IPS DF 19.7 (cell line): ENCODE measurements around the gene WFDC10A.
"Not testable (repeated sequence)": the region's sequence is repeated elsewhere in the genome, so short reads cannot be mapped to it uniquely, and the experiment has no call there.

Experiments used
- DNase-seq: peaks from one replicate; pipeline ENCODE4 v3.0.0-alpha.2; 2013; ENCODE audit warnings: low read depth, low spot score

The WFDC10A gene

DNA sequence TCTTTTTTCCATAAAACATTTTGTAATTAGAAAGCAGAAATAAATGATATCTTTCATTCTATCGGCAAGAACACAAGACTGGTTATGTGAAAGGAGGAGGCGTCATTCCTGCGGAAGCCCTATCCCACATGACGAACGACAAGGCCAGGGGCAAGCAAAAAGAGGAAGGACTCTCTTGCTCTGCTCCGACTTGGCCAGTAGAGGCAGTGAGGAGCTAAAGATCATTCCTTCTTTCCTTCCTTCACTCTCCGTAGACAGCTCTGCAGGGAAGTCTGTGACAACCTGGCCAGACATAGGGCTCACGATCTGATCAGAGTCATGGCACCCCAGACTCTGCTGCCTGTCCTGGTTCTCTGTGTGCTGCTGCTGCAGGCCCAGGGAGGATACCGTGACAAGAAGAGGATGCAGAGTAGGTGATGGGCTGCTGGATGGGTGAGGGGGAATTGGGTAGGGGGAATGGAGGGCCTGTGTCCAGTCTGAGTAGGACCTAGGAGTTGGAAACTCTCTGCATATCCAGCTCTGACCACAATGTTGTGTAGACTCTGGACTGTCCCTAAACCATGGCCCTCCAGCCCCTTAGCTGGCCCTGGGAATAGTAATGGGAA is at the start of gene WFDC10A:
TSS of gene WFDC10A (plus strand) at position 244 of the 605 bp plus-strand sequence. CDS start at position 319, 75 bp downstream.
- peak; percentile 84 for DNase-seq

DNA sequence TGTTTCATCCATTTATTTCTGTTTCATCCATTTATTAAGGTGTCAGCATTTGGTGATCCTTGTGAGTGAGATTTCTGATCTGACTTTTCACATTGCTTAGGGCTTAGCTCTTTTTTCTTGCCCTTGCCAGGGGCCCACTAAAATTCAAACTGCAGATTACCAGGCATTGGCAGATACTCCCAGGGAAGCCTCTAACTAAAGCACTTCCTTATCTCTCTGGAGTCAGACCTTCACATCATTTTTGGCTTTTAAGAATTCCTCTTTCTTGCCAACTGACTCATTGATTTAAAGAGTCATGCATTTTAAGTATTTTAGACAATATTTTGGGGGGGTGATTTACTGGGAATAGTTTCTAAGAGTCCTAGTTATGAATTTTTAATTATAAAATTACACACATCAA is 47.8 kb upstream of the WFDC10A start:
- DNase-seq = no peak

DNA sequence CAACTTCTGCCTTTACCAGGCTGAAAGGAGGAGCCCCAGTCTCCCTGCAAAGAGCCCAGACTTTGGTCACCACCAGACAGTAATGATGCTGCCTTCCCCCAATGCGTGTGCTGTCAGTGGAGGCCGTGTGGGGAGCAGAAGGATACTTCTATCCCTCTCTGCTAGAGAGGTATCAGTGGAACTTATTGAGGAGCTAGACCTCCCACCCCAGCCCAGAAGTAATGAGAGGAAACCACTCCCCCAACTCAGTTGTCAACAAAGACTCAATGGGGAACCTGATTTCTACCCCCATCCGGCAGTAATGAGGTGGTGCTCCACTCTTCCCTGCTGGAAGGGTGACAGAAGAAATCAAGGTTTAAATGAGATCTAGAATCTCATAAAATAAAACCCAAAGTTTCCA is 46.0 kb upstream of the WFDC10A start:
- DNase-seq = no peak

DNA sequence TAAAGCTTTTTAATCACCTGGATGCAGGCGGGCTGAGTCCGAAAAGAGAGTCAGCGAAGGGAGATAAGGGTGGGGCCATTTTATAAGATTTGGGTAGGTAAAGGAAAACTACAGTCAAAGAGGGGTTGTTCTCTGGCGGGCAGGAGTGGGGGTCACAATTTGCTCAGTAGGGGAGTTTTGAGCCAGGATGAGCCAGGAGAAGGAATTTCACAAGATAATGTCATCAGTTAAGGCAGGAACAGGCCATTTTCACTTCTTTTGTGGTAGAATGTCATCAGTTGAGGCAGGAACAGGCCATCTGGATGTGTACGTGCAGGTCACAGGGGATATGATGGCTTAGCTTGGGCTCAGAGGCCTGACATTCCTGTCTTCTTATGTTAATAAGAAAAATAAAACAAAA is 45.2 kb upstream of the WFDC10A start:
- DNase-seq = not testable (repeated sequence)

DNA sequence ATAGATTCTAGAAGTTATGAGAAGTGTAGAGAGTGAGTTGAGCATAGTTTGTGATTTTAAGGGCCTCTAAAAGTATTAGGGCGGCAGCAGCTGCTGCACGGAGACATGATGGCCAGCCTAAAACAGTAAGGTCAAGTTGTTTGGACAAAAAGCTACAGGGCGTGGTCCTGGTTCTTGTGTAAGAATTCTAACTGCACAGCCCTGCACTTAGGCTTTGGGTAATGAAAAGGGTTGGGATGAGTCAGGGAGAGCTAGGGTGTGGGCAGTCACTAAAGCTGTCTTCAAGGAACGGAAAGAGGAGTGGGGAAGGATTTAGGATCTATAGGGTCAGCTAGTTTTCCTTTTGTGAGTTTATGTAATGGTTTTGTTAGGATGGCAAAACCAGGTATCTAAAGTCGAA is 43.6 kb upstream of the WFDC10A start:
- DNase-seq = not testable (repeated sequence)

DNA sequence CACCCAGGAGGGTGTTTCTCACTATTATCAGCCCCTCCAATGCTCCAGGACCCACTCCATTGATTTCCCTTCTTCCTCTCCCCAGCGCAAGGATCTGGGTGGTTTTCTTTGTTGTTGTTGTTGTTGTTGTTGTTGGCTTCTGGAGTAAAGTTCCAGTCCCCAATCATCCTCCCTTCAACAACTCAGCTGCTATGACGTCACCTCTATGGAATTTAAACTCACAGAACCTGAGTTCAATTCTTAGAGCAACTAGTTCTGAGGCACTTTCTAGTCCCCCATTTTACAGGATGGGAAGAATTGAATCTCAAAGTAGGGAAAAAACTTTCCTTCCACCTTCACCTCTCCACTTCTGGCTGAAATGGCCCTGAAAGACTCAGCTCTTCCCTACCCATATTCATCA is 40.7 kb upstream of the WFDC10A start:
- no peak for DNase-seq

DNA sequence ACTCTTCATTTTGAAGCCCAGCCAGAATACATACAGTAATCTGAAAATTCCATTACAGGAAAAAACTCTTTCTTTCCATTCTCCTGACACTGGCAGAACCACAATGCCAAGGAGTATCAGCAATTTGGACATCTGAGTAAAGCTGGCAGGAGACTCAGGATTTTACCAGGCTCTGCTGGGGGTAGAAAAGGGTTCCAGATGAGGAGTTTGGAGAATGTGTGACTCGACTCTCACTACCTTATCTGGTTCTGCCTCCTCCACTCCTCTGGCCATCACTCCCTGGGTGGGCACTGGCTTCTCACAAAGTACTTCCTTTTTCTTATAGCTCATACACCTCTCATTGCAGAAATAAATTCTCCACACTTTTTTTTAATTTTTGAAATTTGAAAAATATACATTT is 39.8 kb upstream of the WFDC10A start:
- DNase-seq = no peak

DNA sequence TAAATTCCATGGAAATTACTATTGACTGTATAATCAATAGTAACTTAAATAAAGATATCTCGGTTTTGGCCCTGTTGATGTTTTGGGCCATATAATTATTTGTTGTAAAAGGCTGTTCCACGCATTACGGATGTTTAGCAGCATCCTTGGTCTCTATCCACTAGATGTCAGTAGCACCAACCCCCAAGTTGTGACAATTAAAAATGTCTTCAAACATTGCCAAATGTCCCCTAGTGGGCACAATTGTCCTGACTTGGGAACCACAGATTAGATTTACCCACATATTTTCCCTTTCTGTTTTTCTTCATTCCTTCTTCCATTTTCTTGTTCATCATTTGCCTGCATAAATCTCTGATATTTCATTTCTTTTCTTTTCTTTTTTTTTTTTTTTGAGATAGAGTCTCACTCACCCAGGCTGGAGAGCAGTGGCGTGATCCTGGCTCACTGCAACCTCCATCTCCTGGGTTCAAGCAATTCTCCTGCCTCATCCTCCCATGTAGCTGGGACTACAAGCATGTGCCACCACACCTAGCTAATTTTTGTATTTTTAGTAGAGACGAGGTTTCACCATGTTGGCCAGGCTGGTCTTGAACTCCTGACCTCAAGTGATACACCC is 36.9 kb upstream of the WFDC10A start:
- peak; percentile 52 for DNase-seq

DNA sequence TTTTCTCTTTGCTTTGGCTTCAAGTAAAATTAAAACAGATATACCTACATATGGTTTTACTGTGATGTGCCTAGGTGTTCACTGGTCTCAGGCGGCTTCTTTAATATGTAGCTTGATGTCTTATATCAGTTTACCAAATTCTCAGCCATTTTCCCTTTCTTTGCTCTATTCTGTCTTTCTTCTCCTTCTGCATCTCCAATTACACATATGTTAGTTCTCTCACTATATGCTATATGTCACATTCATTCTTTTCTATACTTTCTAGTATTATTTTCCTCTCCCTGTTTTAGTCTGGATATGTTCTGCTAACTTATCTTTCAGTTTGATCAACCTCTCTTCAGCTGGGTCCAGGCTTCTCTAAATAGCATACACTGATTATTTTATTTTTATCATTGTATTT is 36.0 kb upstream of the WFDC10A start:
- DNase-seq = no peak

DNA sequence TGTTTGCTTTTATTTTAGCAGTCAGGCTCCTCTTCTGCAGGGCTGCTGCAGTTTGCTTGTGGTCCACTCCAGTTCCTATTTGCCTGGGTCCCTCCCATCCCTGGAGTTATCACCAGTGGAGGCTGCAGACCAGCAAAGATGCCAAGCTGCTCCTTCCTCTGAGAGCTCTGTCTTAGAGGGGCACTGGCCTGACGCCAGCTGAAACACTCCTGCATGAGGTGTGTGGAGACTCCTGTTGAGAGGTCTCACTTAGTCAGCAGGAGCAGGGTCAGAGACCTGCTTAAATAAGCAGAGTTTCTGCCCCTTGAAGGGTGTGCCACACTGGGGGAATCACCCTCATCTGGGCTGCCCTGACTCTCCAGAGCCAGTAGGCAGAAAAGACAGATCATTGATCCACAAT is 34.3 kb upstream of the WFDC10A start:
- DNase-seq = no peak

DNA sequence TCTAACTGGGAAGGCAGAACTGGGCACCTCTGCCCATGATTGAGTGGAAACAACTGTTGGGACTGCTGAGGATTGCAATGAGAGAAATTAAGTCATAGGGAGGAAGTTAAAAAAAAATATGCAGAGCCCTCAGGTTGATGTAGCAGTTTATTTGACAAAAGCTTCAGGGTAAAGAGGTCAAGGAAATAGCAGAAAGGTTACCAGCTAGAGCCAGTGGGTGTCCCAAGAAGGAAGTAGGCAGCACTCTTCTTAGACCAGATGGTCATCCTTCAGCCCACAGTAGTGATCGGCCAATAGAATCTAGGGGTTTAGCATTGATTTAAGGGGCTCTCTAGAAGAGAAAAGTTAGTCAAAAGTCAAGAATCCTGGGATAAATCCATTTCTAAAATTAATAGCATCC is 21.7 kb upstream of the WFDC10A start:
- no peak for DNase-seq

DNA sequence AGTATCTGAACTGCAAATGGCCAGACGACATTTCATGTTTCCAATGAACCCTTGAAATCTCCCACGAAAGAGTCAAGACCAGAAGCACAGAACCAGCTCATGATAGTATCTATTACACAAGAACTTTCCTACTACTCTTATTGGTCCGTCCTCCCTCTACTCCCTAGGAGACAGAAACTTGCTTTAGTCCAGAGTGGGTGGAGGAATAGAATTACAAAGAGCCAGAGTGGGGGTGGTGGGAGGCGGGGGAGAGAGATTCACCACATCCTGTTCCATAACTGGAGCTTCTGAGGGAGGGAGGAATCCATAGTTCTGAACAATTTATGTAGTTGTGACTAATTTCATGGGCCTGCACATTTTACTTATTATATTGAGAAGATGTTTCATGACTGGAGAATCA is 18.5 kb upstream of the WFDC10A start:
- DNase-seq = no peak

DNA sequence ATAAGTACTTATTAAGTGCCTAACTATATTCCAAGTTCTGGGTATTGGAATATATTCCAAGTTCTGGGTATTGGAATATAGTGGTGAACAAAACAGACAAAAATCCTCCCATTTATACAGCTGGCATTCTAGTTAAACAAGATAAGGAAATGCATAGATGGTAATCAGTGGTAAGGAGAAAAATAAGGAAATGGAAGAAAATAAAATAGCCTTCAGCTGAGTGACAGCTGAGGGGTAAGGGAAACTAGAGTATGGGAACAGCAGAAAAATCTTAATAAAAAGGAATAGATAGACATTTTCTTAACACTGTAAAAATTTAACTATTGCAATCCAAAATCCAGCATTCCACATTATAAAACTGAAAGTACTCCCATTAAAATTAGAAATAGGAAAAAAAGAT is 17.2 kb upstream of the WFDC10A start:
- no peak for DNase-seq

DNA sequence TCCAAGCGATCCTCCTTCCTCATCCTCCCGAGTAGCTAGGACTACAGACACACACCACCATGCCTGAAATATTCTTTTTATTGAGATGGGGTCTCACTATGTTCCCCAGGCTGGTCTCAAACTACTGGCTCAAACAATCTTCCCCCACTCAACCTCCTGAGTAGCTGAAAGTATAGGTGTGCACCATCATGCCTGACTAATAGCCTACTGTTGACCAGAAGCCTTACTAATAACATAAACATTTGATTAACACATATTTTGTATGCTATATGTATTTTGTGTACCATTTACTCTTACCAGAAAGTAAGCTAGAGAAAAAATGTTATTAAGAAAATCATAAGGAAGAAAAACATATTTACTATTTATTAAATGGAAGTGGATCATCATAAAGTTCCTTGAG is 11.9 kb upstream of the WFDC10A start:
- DNase-seq = no peak

DNA sequence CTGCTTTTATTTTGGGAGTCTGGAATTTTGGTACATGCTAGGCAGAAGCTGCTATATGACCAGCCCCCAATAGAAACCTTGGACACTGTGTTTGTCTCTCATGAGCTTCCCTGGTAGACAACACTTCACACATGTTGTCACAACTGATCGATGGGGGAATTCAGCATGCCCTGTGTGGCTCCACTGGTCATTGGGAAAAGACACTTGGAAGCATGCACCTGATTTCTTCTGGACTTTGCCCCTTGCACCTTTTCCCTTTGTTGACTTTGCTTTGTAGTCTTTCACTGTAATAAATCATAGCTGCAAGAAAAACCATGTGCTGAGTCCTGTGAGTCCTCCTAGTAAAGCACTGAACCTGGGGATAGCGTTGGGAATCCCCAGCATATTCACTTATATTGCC is 7.9 kb upstream of the WFDC10A start:
- DNase-seq = no peak

DNA sequence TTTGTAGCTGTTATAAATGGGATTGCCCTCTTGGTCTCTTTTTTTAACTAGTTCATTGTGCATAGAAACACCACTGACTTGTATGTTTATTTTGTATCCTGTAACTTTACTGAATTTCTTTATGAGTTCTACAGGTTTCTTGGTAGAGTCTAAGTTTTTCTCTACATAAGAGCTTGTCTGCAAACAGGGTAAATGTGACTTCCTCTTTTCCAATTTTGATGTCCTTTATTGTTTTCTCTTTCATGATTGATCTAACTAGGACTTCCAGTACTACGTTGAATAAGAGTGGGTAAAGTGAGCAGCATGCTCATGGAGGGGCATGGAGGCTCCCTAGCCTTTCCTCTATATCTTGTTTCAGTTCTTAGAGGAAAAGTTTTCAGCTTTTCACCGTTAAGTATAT is 3.0 kb upstream of the WFDC10A start:
- no peak for DNase-seq

DNA sequence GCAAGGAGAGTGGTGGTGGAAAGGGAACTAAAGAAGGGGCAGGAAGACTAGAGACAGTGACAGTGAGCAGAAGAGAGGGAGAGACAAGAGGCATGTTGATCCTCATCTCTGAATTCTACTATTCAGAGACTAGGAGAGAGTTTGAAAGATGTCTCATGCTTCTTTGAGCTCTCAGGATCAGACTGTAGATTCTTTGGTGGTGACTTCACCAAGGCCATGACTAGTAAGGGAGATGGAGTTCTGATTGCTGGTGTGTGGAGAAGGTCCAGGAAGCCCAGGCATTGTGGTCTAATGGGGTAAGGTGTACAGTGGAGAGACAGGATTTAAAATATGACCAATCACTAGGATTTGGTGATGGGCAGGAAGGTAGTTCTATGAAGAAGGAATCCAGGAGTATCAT is 832 bp downstream of the WFDC10A start:
- DNase-seq = no peak

DNA sequence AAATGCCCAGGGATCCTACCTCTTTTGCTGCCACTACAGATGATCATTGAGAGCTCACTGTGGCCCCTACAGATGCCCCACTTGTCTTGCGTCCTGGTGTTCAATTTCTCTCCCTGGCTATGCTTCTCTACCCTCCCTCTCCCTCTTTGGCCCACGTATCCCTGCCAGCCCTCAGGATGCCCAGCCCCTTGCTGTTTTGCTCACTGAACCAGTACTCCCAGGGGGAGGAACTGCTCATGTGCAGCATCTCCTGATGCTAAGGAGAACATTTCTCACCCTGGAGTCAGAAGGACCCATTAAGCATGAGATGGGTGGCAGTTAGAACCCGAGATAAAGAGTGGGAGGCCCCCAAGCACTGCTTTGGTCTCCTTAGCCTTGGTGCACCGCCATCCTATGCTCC is 1.6 kb downstream of the WFDC10A start, which contains the start of gene WFDC9:
TSS of gene WFDC9 (minus strand) at position 101 of the 400 bp plus-strand sequence. CDS start 21,103 bp downstream, outside the sequence.
- DNase-seq = no peak

DNA sequence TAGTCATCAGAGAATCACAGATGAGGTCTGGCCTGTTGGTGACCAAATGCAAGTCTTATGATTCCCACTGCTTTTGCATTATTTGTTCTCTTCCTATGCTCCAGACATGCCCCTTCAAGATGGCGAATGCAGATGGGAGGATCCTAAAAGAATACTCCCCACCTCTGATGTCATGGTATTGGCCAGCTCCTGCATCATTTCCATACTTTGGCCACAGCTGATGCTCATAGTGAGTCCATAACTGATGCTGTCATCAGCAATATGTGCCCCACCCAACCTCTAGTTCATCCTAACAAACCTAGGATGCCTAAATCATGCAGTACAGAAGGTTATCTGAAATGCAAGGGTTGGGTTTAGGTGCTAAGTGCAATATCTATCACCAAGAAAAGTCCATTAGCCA is 7.0 kb downstream of the WFDC10A start:
- DNase-seq = no peak

DNA sequence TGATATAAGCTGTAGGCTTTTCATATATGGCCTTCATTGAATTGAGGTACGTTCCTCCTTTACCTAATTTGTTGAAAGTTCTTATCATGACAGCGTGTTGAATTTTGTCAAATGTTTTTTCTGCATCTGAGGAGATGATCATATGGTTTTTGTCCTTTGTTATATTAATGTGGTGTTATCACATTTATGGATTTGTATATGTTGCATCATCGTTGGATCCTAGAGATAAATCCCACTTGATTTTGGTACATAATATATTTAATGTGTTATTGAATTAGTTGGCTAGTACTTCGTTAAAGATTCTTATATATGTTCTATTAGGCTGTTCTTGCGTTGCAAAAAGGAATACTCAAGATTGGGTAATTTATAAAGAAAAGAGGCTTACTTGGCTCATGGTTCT is 10.1 kb downstream of the WFDC10A start:
- DNase-seq = no peak

DNA sequence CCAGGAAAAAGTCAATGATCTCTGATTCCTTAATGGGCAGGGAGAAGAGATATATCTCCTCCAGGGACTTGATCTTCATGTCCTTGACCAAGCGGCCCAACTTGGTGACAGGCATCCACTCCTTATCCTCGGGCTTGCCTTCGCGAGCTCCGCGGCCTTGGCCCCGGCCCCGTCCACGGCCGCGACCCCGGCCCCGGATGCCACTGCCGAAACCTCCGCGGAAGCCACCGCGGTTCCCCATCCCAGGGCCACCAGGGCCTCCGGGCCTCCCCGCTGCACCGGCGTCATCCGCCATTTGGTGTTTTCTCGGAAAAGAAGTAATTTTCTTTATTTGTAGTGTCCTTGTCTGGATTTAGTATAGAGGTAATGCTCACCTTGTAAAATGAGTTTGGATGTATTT is 11.5 kb downstream of the WFDC10A start:
- not testable (repeated sequence) for DNase-seq

DNA sequence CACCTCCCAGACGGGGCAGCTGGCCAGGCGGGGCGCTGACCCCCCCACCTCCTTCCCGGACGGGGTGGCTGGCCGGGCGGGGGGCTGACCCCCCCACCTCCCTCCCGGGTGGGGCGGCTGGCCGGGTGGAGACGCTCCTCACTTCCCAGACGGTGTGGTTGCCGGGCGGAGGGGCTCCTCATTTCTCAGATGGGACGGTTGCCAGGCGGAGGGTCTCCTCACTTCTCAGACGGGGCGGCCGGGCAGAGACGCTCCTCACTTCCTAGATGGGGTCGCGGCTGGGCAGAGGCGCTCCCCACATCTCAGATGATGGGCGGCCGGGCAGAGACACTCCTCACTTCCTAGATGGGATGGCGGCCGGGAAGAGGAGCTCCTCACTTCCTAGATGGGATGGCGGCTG is 16.3 kb downstream of the WFDC10A start:
- not testable (repeated sequence) for DNase-seq

DNA sequence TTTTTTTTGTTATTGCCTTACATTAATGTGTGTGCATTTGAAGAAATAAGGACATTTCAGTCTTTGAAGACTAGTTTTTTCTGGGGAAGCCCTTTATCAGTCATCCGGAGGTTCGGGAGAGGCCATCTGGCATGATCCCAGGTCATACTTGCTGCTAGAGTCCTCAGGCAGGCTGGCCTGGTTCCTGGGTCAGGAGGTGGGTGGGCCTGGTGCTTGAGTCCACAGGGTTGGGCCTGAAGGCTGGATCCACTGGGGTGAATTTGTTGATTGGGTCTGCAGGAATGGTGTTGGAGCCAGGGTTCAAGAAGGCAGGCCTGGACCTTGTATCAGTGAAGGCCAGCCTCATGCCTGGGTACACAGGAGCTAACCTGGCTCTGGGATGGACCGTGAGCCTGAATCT is 17.3 kb downstream of the WFDC10A start:
- no peak for DNase-seq
